Measurements from ENCODE around the gene NELFB. TPM values are rescaled to one million over a fixed set of nuclear protein-coding genes. Genes with fewer than 3 reads are reported as not detected.

NELFB gene
- total and polyA plus RNA-seq, 2 of the 4 experiments (the other 2 are of a cell fraction): 36.9 to 66.0 TPM

DNA sequence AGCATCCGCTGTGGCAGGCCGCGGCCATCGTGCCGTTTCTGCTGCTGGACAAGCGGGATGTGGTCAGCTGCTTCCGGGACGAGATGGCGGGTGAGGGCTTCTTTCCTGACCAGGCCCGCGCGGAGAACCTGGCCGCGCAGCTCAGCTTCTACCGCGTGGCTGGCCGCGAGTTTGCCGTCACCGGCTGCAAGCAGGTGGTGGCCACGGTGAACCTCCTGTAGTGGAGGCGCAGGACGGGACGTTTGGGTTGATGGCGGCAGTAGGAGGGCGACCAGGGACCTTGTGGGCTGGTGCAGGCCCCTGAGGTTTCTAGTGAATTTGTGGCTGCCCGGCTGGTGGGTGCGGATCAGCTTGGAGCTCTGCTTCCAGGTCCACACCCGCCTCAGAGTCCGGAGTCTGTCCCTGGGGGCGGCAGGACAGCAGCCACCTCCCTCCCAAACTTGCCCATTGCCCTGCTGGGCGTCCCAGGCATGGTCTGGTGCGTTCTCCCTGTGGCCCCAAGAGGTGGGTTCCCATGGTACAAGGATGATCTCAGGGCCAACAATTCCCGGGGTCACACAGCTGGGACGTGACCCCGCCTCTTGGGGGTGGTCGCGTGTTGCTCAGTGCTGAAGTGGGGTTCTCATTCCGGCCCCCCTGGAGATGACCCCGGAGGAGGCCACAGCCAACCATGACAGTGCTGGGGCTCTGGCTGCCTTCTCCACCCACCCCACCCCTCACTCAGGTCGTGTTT, 24.8 kb downstream of the NELFB start:
- no peak for TF ChIP-seq FOS (IDR thresholded peaks at IDR 0.05; ENCODE audit: low read depth, low read length)
- no peak for TF ChIP-seq RAD21 (IDR thresholded peaks at IDR 0.05; ENCODE audit: low read length)
- TF ChIP-seq BHLHE40 (IDR thresholded peaks at IDR 0.05; ENCODE audit: low read depth, low read length): no peak
- no peak for TF ChIP-seq CHD1 (IDR thresholded peaks at IDR 0.05; ENCODE audit: low read depth, low read length)
- TF ChIP-seq RFX5 (IDR thresholded peaks at IDR 0.05; ENCODE audit: low read depth, low read length): no peak
- TF ChIP-seq, protein P1, sequence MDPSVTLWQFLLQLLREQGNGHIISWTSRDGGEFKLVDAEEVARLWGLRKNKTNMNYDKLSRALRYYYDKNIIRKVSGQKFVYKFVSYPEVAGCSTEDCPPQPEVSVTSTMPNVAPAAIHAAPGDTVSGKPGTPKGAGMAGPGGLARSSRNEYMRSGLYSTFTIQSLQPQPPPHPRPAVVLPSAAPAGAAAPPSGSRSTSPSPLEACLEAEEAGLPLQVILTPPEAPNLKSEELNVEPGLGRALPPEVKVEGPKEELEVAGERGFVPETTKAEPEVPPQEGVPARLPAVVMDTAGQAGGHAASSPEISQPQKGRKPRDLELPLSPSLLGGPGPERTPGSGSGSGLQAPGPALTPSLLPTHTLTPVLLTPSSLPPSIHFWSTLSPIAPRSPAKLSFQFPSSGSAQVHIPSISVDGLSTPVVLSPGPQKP (IDR thresholded peaks at IDR 0.05; ENCODE audit: borderline replicate concordance, low read depth, low read length): no peak
- no peak for TF ChIP-seq NFE2L2 (IDR thresholded peaks at IDR 0.05; ENCODE audit: low read depth, low read length)
- TF ChIP-seq CEBPB (IDR thresholded peaks at IDR 0.05; ENCODE audit: low read depth, low read length): no peak
- TF ChIP-seq MAZ (IDR thresholded peaks at IDR 0.05; ENCODE audit: borderline replicate concordance, low read depth, low read length): no peak
- TF ChIP-seq MXI1 (IDR thresholded peaks at IDR 0.05; ENCODE audit: borderline replicate concordance, low read depth, low read length): no peak
- TF ChIP-seq POLR2A (IDR thresholded peaks at IDR 0.05; ENCODE audit: low read depth, low read length): no peak
- TF ChIP-seq MAFK (IDR thresholded peaks at IDR 0.05; ENCODE audit: low read depth, low read length): no peak
- TF ChIP-seq, protein P2, sequence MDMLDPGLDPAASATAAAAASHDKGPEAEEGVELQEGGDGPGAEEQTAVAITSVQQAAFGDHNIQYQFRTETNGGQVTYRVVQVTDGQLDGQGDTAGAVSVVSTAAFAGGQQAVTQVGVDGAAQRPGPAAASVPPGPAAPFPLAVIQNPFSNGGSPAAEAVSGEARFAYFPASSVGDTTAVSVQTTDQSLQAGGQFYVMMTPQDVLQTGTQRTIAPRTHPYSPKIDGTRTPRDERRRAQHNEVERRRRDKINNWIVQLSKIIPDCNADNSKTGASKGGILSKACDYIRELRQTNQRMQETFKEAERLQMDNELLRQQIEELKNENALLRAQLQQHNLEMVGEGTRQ (IDR thresholded peaks at IDR 0.05; ENCODE audit: low read depth, low read length): no peak
- POLR2A ChIA-PET (ENCODE audit: unreplicated experiment): no interaction called here

More for the DNA sequence above, 24.8 kb downstream of the NELFB start:
- Histone ChIP-seq H3K9me3 (ENCODE audit: control insufficient read depth, insufficient read depth, low read length) (no peaks in the 10 kb centered on the region), H3K9ac (ENCODE audit: low read depth, low read length) (no peak overlapping the region), H3K4me3 (ENCODE audit: insufficient read depth, low read depth, low read length) (no peak overlapping the region), H4K8ac (ENCODE audit: low read depth in 2 of 2, low read length in 2 of 2) (no peak overlapping the region), H2AK9ac (replicated peaks; ENCODE audit: low read depth, low read length, poor library complexity) (no peak overlapping the region), H3K9me1 (ENCODE audit: insufficient read depth, low read length) (no peaks in the 10 kb centered on the region), H2BK15ac (ENCODE audit: low read depth, low read length) (no peak overlapping the region), H3K4ac (ENCODE audit: low read depth, low read length) (no peak overlapping the region), H3K4me2 (ENCODE audit: low read depth, low read length) (no peak overlapping the region), H2AK5ac (ENCODE audit: low read depth, low read length) (peak overlapping the region; percentile 28; the same call in 1 of the 2 replicates), H2BK120ac (ENCODE audit: low read depth, low read length) (no peak overlapping the region), H3K14ac (replicated peaks; ENCODE audit: low read depth, low read length) (no peak overlapping the region), H3K4me1 (ENCODE audit: control insufficient read depth, insufficient read depth, low read length) (peaks cover 21% of the 10 kb centered on the region), H3K23ac (ENCODE audit: low read depth, low read length) (no peak overlapping the region), H2BK5ac (ENCODE audit: low read depth, low read length, poor library complexity, severe bottlenecking) (no peak overlapping the region), H3K36me3 (ENCODE audit: control insufficient read depth, insufficient read depth, low read length) (peaks cover 29% of the 10 kb centered on the region), H3K18ac (ENCODE audit: low read depth, low read length) (no peak overlapping the region), H4K20me1 (ENCODE audit: insufficient read depth, low read length) (peaks cover 40% of the 10 kb centered on the region), H3K79me1 (ENCODE audit: low read depth in 1 of 2, low read length in 2 of 2) (peaks cover 0 to 50% of the 10 kb centered on the region in 2 experiments), H3K27me3 (ENCODE audit: control insufficient read depth, insufficient read depth, low read length) (no peaks in the 10 kb centered on the region), H4K5ac (ENCODE audit: low read depth, low read length) (no peak overlapping the region), H4K91ac (ENCODE audit: insufficient read depth, low read depth, low read length) (no peak overlapping the region), H2AFZ (replicated peaks; ENCODE audit: low read length, poor library complexity) (peak overlapping the region; percentile 21), H3K56ac (ENCODE audit: extremely low read depth, insufficient read depth, low read length) (no peak overlapping the region), H3K27ac (ENCODE audit: insufficient read depth, low read length) (no peak overlapping the region), H2BK20ac (ENCODE audit: low read depth, low read length) (no peak overlapping the region)
- BruUV-seq (replicated peaks): no TSS peak
- dilution Hi-C loops (cut with HindIII; ENCODE audit: low sequenced_read_pairs, unreplicated experiment): no loop called here
- CTCF ChIA-PET: no interaction called here
- intact Hi-C loops (cut with micrococcal nuclease): no loop called here
- no peak for DNase-seq
- ATAC-seq (ENCODE audit: low read depth): no peak
- WGBS, 2 experiments (ENCODE audit: extremely low coverage in 2 of 2, insufficient read length in 1 of 2): 92% methylated on average over 18 of the region's 41 CpGs; no CpG with 5 or more reads in 1 of the 2 experiments
- in situ Hi-C loops (cut with MboI; ENCODE audit: low sequenced_read_pairs): no loop called here

Measured in IMR-90 (cell line).